Measurements from ENCODE around the gene HIGD1A. TPM values are rescaled to one million over a fixed set of nuclear protein-coding genes. Genes with fewer than 3 reads are reported as not detected.
A peak's percentile ranks its signal among the peaks of the same experiment; 100 is the strongest.

Gene HIGD1A
- total RNA-seq, 1 donor from 2014 or later, result 67.6 TPM

- H3K9me3 Mint-ChIP-seq (ENCODE audit: unreplicated experiment), result no peaks in the 10 kb centered on the region
- TF ChIP-seq CTCF (IDR thresholded peaks at IDR 0.05; ENCODE audit: partially characterized antibody, unreplicated experiment), result no peak
- no peak overlapping the region for H3K4me3 Mint-ChIP-seq (ENCODE audit: unreplicated experiment)
- no peaks in the 10 kb centered on the region for H3K36me3 Mint-ChIP-seq (ENCODE audit: unreplicated experiment)
- H3K27me3 Mint-ChIP-seq (ENCODE audit: unreplicated experiment), result no peaks in the 10 kb centered on the region
- H3K4me1 Mint-ChIP-seq (ENCODE audit: low read depth, unreplicated experiment), result peaks cover 3% of the 10 kb centered on the region
- no peak overlapping the region for H3K27ac Mint-ChIP-seq (ENCODE audit: unreplicated experiment)
- DNase-seq, result no peak
Measured at GRCh38 chr3:42780398-42780797, 23.9 kb downstream of the HIGD1A start.

- no peaks in the 10 kb centered on the region for H3K27me3 Mint-ChIP-seq (ENCODE audit: unreplicated experiment)
- TF ChIP-seq CTCF (IDR thresholded peaks at IDR 0.05; ENCODE audit: partially characterized antibody, unreplicated experiment), result no peak
- H3K27ac Mint-ChIP-seq (ENCODE audit: unreplicated experiment), result no peak overlapping the region
- no peaks in the 10 kb centered on the region for H3K9me3 Mint-ChIP-seq (ENCODE audit: unreplicated experiment)
- peaks cover 3% of the 10 kb centered on the region for H3K4me1 Mint-ChIP-seq (ENCODE audit: low read depth, unreplicated experiment)
- no peaks in the 10 kb centered on the region for H3K36me3 Mint-ChIP-seq (ENCODE audit: unreplicated experiment)
- no peak overlapping the region for H3K4me3 Mint-ChIP-seq (ENCODE audit: unreplicated experiment)
- DNase-seq, result no peak
Measured at GRCh38 chr3:42778644-42779043, 25.6 kb downstream of the HIGD1A start.

- Mint-ChIP-seq H3K4me3 (ENCODE audit: unreplicated experiment) (peak overlapping the region; percentile 90), H3K9me3 (ENCODE audit: unreplicated experiment) (peaks cover 4% of the 10 kb centered on the region), H3K36me3 (ENCODE audit: unreplicated experiment) (peaks cover 6% of the 10 kb centered on the region), H3K27me3 (ENCODE audit: unreplicated experiment) (no peaks in the 10 kb centered on the region), H3K4me1 (ENCODE audit: low read depth, unreplicated experiment) (no peaks in the 10 kb centered on the region), H3K27ac (ENCODE audit: unreplicated experiment) (peak overlapping the region; percentile 86)
- DNase-seq, result no peak
- no peak for TF ChIP-seq CTCF (IDR thresholded peaks at IDR 0.05; ENCODE audit: partially characterized antibody, unreplicated experiment)
Measured at GRCh38 chr3:42773409-42773751, 30.9 kb downstream of the HIGD1A start.

GRCh38 chr3:42772670-42773408 lies 31.5 kb downstream of the HIGD1A start, which contains the start of gene CCDC13:
TSS of gene CCDC13 (minus strand) at chr3:42773253. CDS start at chr3:42758345, 14,908 bp downstream.
- peaks cover 4% of the 10 kb centered on the region for H3K9me3 Mint-ChIP-seq (ENCODE audit: unreplicated experiment)
- TF ChIP-seq CTCF (IDR thresholded peaks at IDR 0.05; ENCODE audit: partially characterized antibody, unreplicated experiment), result no peak
- peak; percentile 92 for DNase-seq
- H3K36me3 Mint-ChIP-seq (ENCODE audit: unreplicated experiment), result peaks cover 6% of the 10 kb centered on the region
- H3K27ac Mint-ChIP-seq (ENCODE audit: unreplicated experiment), result peak within 1 kb of the TSS; percentile 86
- H3K27me3 Mint-ChIP-seq (ENCODE audit: unreplicated experiment), result no peaks in the 10 kb centered on the region
- H3K4me1 Mint-ChIP-seq (ENCODE audit: low read depth, unreplicated experiment), result no peaks in the 10 kb centered on the region
- H3K4me3 Mint-ChIP-seq (ENCODE audit: unreplicated experiment), result peak within 1 kb of the TSS; percentile 90

DNA sequence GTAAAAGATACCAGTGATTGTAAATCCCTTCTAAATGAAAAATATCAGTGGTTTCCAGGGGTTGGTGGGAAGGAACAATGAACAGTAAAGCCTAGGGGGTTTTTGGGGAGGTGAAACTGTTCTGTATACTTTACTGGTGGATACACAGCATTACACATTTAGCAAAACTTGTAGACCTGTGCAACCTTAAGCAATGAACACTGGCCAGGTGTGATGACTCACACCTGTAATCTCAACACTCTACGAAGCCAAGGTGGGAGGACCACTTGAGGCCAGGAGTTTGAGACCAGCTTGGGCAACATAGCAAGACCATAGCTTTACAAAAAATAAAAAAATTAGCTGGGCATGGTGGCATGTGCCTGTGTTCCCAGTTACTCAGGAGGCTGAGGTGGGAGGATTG lies 33.0 kb downstream of the HIGD1A start:
- H3K27me3 Mint-ChIP-seq (ENCODE audit: unreplicated experiment), result no peaks in the 10 kb centered on the region
- DNase-seq, result no peak
- no peak overlapping the region for H3K4me3 Mint-ChIP-seq (ENCODE audit: unreplicated experiment)
- H3K9me3 Mint-ChIP-seq (ENCODE audit: unreplicated experiment), result peaks cover 4% of the 10 kb centered on the region
- H3K4me1 Mint-ChIP-seq (ENCODE audit: low read depth, unreplicated experiment), result no peaks in the 10 kb centered on the region
- no peak overlapping the region for H3K27ac Mint-ChIP-seq (ENCODE audit: unreplicated experiment)
- TF ChIP-seq CTCF (IDR thresholded peaks at IDR 0.05; ENCODE audit: partially characterized antibody, unreplicated experiment), result no peak
- H3K36me3 Mint-ChIP-seq (ENCODE audit: unreplicated experiment), result peaks cover 6% of the 10 kb centered on the region
